WTC11 (cell line): ENCODE results near the gene NPFFR2. TPM values are rescaled to one million over a fixed set of nuclear protein-coding genes. Genes with fewer than 3 reads are reported as not detected.

Experiments
- ATAC-seq: fragments of 200-7000 bp; cut with Tn5 transposase; 2 replicates; pipeline ENCODE4 v1.10.0; 2021; ENCODE audit warnings: mild to moderate bottlenecking, moderate library complexity
- CTCF ChIA-PET: fragments of 300-600 bp; sonication (Branson Sonifier 250); formaldehyde crosslinking; loops from one replicate; lab custom pipeline; 2021; ENCODE audit warnings: antibody characterized with exemption; lab: Charles Lee
- POLR2A ChIA-PET: fragments of 350-600 bp; sonication (Branson Sonifier 250); formaldehyde crosslinking; loops from one replicate; lab custom pipeline; 2021; ENCODE audit warnings: antibody characterized with exemption; lab: Charles Lee
- DNase-seq: peaks from one replicate; pipeline ENCODE4 v3.0.0; 2021; ENCODE audit warnings: low spot score
- H3K27ac Mint-ChIP-seq: 2 replicates; pipeline ENCODE4 v1.8.0; 2021; ENCODE audit warnings: mixed read lengths
- H3K27me3 Mint-ChIP-seq: 2 replicates; pipeline ENCODE4 v1.8.0; 2021; ENCODE audit warnings: low read depth, mild to moderate bottlenecking, moderate library complexity, mixed read lengths
- H3K36me3 Mint-ChIP-seq: 2 replicates; pipeline ENCODE4 v1.8.0; 2021; ENCODE audit warnings: mixed read lengths
- H3K4me1 Mint-ChIP-seq: 2 replicates; pipeline ENCODE4 v1.8.0; 2022; ENCODE audit warnings: mixed read lengths
- H3K4me3 Mint-ChIP-seq: 2 replicates; pipeline ENCODE4 v1.8.0; 2021; ENCODE audit warnings: mild to moderate bottlenecking, moderate library complexity, mixed read lengths
- H3K9me3 Mint-ChIP-seq: 2 replicates; pipeline ENCODE4 v1.8.0; 2021; ENCODE audit warnings: mixed read lengths
- AR ChIP-seq: fragments of 250-450 bp; sonication (Bioruptor Pico); IDR thresholded peaks from 2 replicates; pipeline ENCODE4 v1.9.0; 2021; ENCODE audit warnings: mild to moderate bottlenecking
- ARID4B ChIP-seq: sonication (generic); formaldehyde crosslinking; IDR thresholded peaks from 2 replicates; pipeline ENCODE4 v1.8.0; 2023; ENCODE audit warnings: missing genetic modification reagents, mild to moderate bottlenecking, borderline replicate concordance
- CBFB ChIP-seq: sonication (generic); formaldehyde crosslinking; IDR thresholded peaks from 2 replicates; pipeline ENCODE4 v1.8.1; 2022; ENCODE audit warnings: mild to moderate bottlenecking, low read depth, missing genetic modification reagents
- CREM ChIP-seq: sonication (generic); formaldehyde crosslinking; IDR thresholded peaks from 2 replicates; pipeline ENCODE4 v1.8.1; 2022; ENCODE audit warnings: mild to moderate bottlenecking, missing genetic modification reagents, moderate library complexity
- E2F5 ChIP-seq: sonication (generic); formaldehyde crosslinking; IDR thresholded peaks from 2 replicates; pipeline ENCODE4 v1.8.1; 2022; ENCODE audit warnings: mild to moderate bottlenecking, moderate library complexity, missing genetic modification reagents
- ELF4 ChIP-seq: sonication (generic); formaldehyde crosslinking; IDR thresholded peaks from 2 replicates; pipeline ENCODE4 v1.8.1; 2022; ENCODE audit warnings: low read depth, mild to moderate bottlenecking, moderate library complexity, missing genetic modification reagents
- FOXJ3 ChIP-seq: sonication (generic); formaldehyde crosslinking; IDR thresholded peaks from 2 replicates; pipeline ENCODE4 v1.9.0; 2021; ENCODE audit warnings: missing genetic modification reagents, mild to moderate bottlenecking, borderline replicate concordance
- HMGA2 ChIP-seq: fragments of 250-450 bp; sonication (Bioruptor Pico); IDR thresholded peaks from 2 replicates; pipeline ENCODE4 v1.4.0; 2021; ENCODE audit warnings: mild to moderate bottlenecking, moderate library complexity
- JAZF1 ChIP-seq: fragments of 250-450 bp; sonication (Bioruptor Pico); IDR thresholded peaks from 2 replicates; pipeline ENCODE4 v1.9.0; 2021; ENCODE audit warnings: moderate library complexity, mild to moderate bottlenecking, inconsistent platforms
- MLX ChIP-seq: sonication (generic); formaldehyde crosslinking; IDR thresholded peaks from 2 replicates; pipeline ENCODE4 v1.8.1; 2023; ENCODE audit warnings: mild to moderate bottlenecking, missing genetic modification reagents, moderate library complexity
- NR2C2 ChIP-seq: sonication (generic); formaldehyde crosslinking; IDR thresholded peaks from 2 replicates; pipeline ENCODE4 v1.8.0; 2022; ENCODE audit warnings: mild to moderate bottlenecking, missing genetic modification reagents
- RELA ChIP-seq: sonication (generic); formaldehyde crosslinking; IDR thresholded peaks from 2 replicates; pipeline ENCODE4 v1.8.1; 2022; ENCODE audit warnings: missing genetic modification reagents, mild to moderate bottlenecking, borderline replicate concordance
- SMAD3 ChIP-seq: sonication (generic); formaldehyde crosslinking; IDR thresholded peaks from 2 replicates; pipeline ENCODE4 v1.8.0; 2022; ENCODE audit warnings: missing genetic modification reagents, mild to moderate bottlenecking, borderline replicate concordance
- TEAD4 ChIP-seq: sonication (generic); formaldehyde crosslinking; IDR thresholded peaks from 2 replicates; pipeline ENCODE4 v1.8.0; 2022; ENCODE audit warnings: mild to moderate bottlenecking, missing genetic modification reagents
- TP53 ChIP-seq: sonication (generic); formaldehyde crosslinking; IDR thresholded peaks from 2 replicates; pipeline ENCODE4 v1.8.1; 2023; ENCODE audit warnings: mild to moderate bottlenecking, missing genetic modification reagents
- USF2 ChIP-seq: sonication (generic); formaldehyde crosslinking; IDR thresholded peaks from 2 replicates; pipeline ENCODE4 v1.8.1; 2023; ENCODE audit warnings: mild to moderate bottlenecking, missing genetic modification reagents, moderate library complexity
- ZNF423 ChIP-seq: fragments of 250-450 bp; sonication (Bioruptor Pico); IDR thresholded peaks from 2 replicates; pipeline ENCODE4 v2.1.2; 2022; ENCODE audit warnings: mild to moderate bottlenecking, moderate library complexity
- ZNF425 ChIP-seq: fragments of 250-450 bp; sonication (Bioruptor Pico); conservative IDR thresholded peaks from 2 replicates; pipeline ENCODE4 v1.9.0; 2021; ENCODE audit warnings: mild to moderate bottlenecking
- ZNF532 ChIP-seq: fragments of 250-450 bp; sonication (Bioruptor Pico); IDR thresholded peaks from 2 replicates; pipeline ENCODE4 v1.9.0; 2021; ENCODE audit warnings: mild to moderate bottlenecking, borderline replicate concordance
- total RNA-seq: library from RNA; stranded (reverse); gene quantifications from 3 replicates; pipeline ENCODE4 v1.2.3, GENCODE V29; 2021

NPFFR2 gene
- total RNA-seq, 1 experiment from 2014 or later, result 3.0 TPM

- Mint-ChIP-seq H3K4me3 (no peak overlapping the region), H3K27me3 (no peaks in the 10 kb centered on the region), H3K27ac (no peak overlapping the region), H3K9me3 (peaks cover 27% of the 10 kb centered on the region), H3K36me3 (peaks cover 29% of the 10 kb centered on the region), H3K4me1 (peaks cover 5% of the 10 kb centered on the region)
- CTCF ChIA-PET, result no interaction called here
- TF ChIP-seq SMAD3 (CRISPR knock-in tag) (no peak), HMGA2 (CRISPR knock-in tag) (no peak)
- POLR2A ChIA-PET, result no interaction called here
- ATAC-seq (no peak), DNase-seq (no peak)
Observed at GRCh38 chr4:72119946-72120345, 88.1 kb downstream of the NPFFR2 start.

- POLR2A ChIA-PET, result no interaction called here
- H3K27me3 Mint-ChIP-seq, result no peaks in the 10 kb centered on the region
- no peak overlapping the region for H3K4me3 Mint-ChIP-seq
- H3K36me3 Mint-ChIP-seq, result peaks cover 15% of the 10 kb centered on the region
- peaks cover 8% of the 10 kb centered on the region; the same call in 1 of the 2 replicates for H3K9me3 Mint-ChIP-seq
- CTCF ChIA-PET, result no interaction called here
- peaks cover 27% of the 10 kb centered on the region for H3K4me1 Mint-ChIP-seq
- TF ChIP-seq CBFB (CRISPR knock-in tag), result no peak
- no peak for TF ChIP-seq ZNF532 (CRISPR knock-in tag)
- TF ChIP-seq ZNF425 (CRISPR knock-in tag), result no peak
- TF ChIP-seq AR (CRISPR knock-in tag), result no peak
- TF ChIP-seq RELA, result no peak
- TF ChIP-seq NR2C2 (CRISPR knock-in tag), result no peak
- no peak for TF ChIP-seq USF2 (CRISPR knock-in tag)
- TF ChIP-seq E2F5 (CRISPR knock-in tag), result no peak
- no peak for TF ChIP-seq ARID4B (CRISPR knock-in tag)
- TF ChIP-seq FOXJ3 (CRISPR knock-in tag), result no peak
- TF ChIP-seq TEAD4, result no peak
- no peak for TF ChIP-seq CREM
- no peak for TF ChIP-seq JAZF1 (CRISPR knock-in tag)
- TF ChIP-seq TP53 (CRISPR knock-in tag), result no peak
- no peak for TF ChIP-seq ELF4 (CRISPR knock-in tag)
- TF ChIP-seq MLX (CRISPR knock-in tag), result no peak
- no peak for TF ChIP-seq ZNF423 (CRISPR knock-in tag)
- no peak for ATAC-seq
- no peak overlapping the region for H3K27ac Mint-ChIP-seq
- DNase-seq, result no peak
Observed at GRCh38 chr4:72128741-72129140, 96.9 kb downstream of the NPFFR2 start.
